Upper lobe of right lung (tissue), 1 donor: Measurements from ENCODE around the gene TMEM72. TPM values are rescaled to one million over a fixed set of nuclear protein-coding genes. Genes with fewer than 3 reads are reported as not detected.
A peak's percentile ranks its signal among the peaks of the same experiment; 100 is the strongest.

Experiments
- ATAC-seq: fragments of 200-7000 bp; cut with Tn5 transposase; one replicate; pipeline ENCODE4 v1.9.1; 2020; ENCODE audit warnings: mild to moderate bottlenecking, moderate library complexity
- DNase-seq: peaks from one replicate; pipeline ENCODE4 v3.0.0-alpha.2; 2020
- H3K27ac ChIP-seq: fragments of 200-600 bp; one replicate; pipeline ENCODE4 v1.8.0; 2022
- H3K27me3 ChIP-seq: fragments of 200-600 bp; one replicate; pipeline ENCODE4 v1.8.0; 2022; ENCODE audit warnings: mild to moderate bottlenecking
- H3K36me3 ChIP-seq: fragments of 200-600 bp; one replicate; pipeline ENCODE4 v1.8.0; 2022
- H3K4me1 ChIP-seq: fragments of 200-600 bp; one replicate; pipeline ENCODE4 v1.8.0; 2022
- H3K4me3 ChIP-seq: fragments of 200-600 bp; one replicate; pipeline ENCODE4 v1.8.0; 2022; ENCODE audit warnings: mild to moderate bottlenecking
- H3K9me3 ChIP-seq: fragments of 200-600 bp; one replicate; pipeline ENCODE4 v1.8.0; 2022
- CTCF ChIP-seq: fragments of 200-600 bp; IDR thresholded peaks from one replicate; pipeline ENCODE4 v1.8.0; 2022; ENCODE audit warnings: antibody characterized with exemption
- intact Hi-C: fragments of 100-400 bp; cut with DNase I; formaldehyde crosslinking; loops from one replicate; pipeline ENCODE4 v1.11.0; 2022
- long read RNA-seq: library from polyadenylated mRNA; unstranded; transcript quantifications from one replicate; pipeline ENCODE4 v2.0.0, GENCODE V29; 2021
- total RNA-seq: library from RNA; stranded (reverse); fragmentation: NEBNext Ultra II Directional; extraction: Animal tissue kit (Norgen Biotek cat#: 25700); gene quantifications from one replicate; pipeline ENCODE4 v1.2.1, GENCODE V29; 2021
- donor health status: DM: no; HTN: yes; CAD: no; lungs with severe emphysema.

Gene TMEM72
- not detected for total RNA-seq
- long read RNA-seq, result 0 reads

GRCh38 chr10:44911081-44911540 is at the start of gene TMEM72:
TMEM72 (plus strand) TSS chr10:44911337; CDS start chr10:44911513, 176 bp downstream.
- ATAC-seq, result peak; percentile 94
- TF ChIP-seq CTCF, result no peak
- peak; percentile 89 for DNase-seq
- Histone ChIP-seq H3K4me1 (peaks cover 14% of the 10 kb centered on the region), H3K27me3 (no peaks in the 10 kb centered on the region), H3K4me3 (no peak within 1 kb of the TSS), H3K9me3 (no peaks in the 10 kb centered on the region), H3K27ac (no peak within 1 kb of the TSS), H3K36me3 (no peaks in the 10 kb centered on the region)
- intact Hi-C loops, result no loop called here

- DNase-seq (no peak), ATAC-seq (no peak)
- H3K4me1 ChIP-seq, result peaks cover 7% of the 10 kb centered on the region
- no peak overlapping the region for H3K27ac ChIP-seq
- intact Hi-C loops, result no loop called here
- H3K27me3 ChIP-seq, result no peaks in the 10 kb centered on the region
- no peaks in the 10 kb centered on the region for H3K9me3 ChIP-seq
- TF ChIP-seq CTCF, result no peak
- no peak overlapping the region for H3K4me3 ChIP-seq
- H3K36me3 ChIP-seq, result no peaks in the 10 kb centered on the region
Measured at GRCh38 chr10:44862006-44862751, 49.0 kb upstream of the TMEM72 start.

- no peak for TF ChIP-seq CTCF
- Histone ChIP-seq H3K36me3 (no peaks in the 10 kb centered on the region), H3K27me3 (no peaks in the 10 kb centered on the region), H3K4me1 (peaks cover 7% of the 10 kb centered on the region), H3K9me3 (no peaks in the 10 kb centered on the region), H3K4me3 (no peak overlapping the region), H3K27ac (no peak overlapping the region)
- no peak for DNase-seq
- intact Hi-C loops, result no loop called here
- no peak for ATAC-seq
Measured at GRCh38 chr10:44862924-44863323, 48.2 kb upstream of the TMEM72 start.

GRCh38 chr10:44863344-44864047 is 47.6 kb upstream of the TMEM72 start:
- Histone ChIP-seq H3K9me3 (no peaks in the 10 kb centered on the region), H3K4me3 (no peak overlapping the region)

GRCh38 chr10:44864051-44864450 is 47.1 kb upstream of the TMEM72 start:
- ATAC-seq, result peak; percentile 66
- TF ChIP-seq CTCF, result no peak
- H3K4me3 ChIP-seq, result peak overlapping the region; percentile 51

More at GRCh38 chr10:44863344-44864047, 47.6 kb upstream of the TMEM72 start:
- ATAC-seq (no peak), DNase-seq (no peak)
- TF ChIP-seq CTCF, result no peak
- H3K4me1 ChIP-seq, result peaks cover 7% of the 10 kb centered on the region
- no peaks in the 10 kb centered on the region for H3K27me3 ChIP-seq
- no peak overlapping the region for H3K27ac ChIP-seq
- H3K36me3 ChIP-seq, result no peaks in the 10 kb centered on the region
- intact Hi-C loops, result no loop called here

More at GRCh38 chr10:44864051-44864450, 47.1 kb upstream of the TMEM72 start:
- DNase-seq, result peak; percentile 81
- H3K27ac ChIP-seq, result no peak overlapping the region
- no peaks in the 10 kb centered on the region for H3K36me3 ChIP-seq
- peaks cover 7% of the 10 kb centered on the region for H3K4me1 ChIP-seq
- intact Hi-C loops, result no loop called here
- no peaks in the 10 kb centered on the region for H3K27me3 ChIP-seq
- H3K9me3 ChIP-seq, result no peaks in the 10 kb centered on the region
